RPMI8226 (cell line): ENCODE measurements around the gene LEKR1.
"Not testable (repeated sequence)": the region's sequence is repeated elsewhere in the genome, so short reads cannot be mapped to it uniquely, and the experiment has no call there.

Experiments used
- DNase-seq: peaks from one replicate; pipeline ENCODE4 v3.0.0-alpha.2; 2015

Gene LEKR1

GRCh38 chr3:156808025-156808424 is 18.1 kb upstream of the LEKR1 start:
- DNase-seq: no peak

DNA sequence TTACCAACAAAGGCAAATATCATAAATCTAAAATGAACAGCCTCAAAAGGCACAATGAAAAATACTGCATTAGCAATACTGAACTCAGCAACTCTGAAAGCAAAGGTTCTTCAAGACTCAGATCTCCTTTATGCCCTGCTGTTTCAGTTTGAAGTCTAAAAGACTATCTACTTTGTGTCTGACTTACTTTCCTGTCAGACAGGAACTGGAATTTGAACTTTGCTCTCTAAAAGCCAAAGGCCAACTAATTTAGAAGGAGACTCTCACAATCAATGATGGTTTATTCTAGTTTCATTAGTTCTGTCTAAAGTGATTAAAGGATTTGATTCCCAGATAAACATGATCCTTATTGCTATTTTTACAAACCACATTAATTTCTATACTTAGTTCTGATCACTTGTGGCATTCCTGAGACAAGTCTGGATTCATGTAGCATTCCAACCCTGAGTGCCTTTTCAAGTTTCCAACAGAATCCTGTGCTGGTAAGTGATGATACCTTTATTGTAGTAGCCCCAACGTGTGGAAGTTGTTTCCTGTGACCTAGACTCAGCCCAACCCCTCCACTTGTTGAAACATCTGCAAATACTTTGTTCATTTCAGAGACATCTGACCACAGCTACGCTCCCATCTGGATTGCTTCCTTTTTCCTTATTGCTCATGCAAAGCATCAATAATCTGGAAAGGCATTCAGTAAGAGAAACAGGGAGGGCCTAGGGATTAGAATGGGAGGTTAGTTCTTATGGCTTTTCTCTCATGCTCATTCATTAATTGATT is 14.9 kb upstream of the LEKR1 start:
- DNase-seq: no peak

DNA sequence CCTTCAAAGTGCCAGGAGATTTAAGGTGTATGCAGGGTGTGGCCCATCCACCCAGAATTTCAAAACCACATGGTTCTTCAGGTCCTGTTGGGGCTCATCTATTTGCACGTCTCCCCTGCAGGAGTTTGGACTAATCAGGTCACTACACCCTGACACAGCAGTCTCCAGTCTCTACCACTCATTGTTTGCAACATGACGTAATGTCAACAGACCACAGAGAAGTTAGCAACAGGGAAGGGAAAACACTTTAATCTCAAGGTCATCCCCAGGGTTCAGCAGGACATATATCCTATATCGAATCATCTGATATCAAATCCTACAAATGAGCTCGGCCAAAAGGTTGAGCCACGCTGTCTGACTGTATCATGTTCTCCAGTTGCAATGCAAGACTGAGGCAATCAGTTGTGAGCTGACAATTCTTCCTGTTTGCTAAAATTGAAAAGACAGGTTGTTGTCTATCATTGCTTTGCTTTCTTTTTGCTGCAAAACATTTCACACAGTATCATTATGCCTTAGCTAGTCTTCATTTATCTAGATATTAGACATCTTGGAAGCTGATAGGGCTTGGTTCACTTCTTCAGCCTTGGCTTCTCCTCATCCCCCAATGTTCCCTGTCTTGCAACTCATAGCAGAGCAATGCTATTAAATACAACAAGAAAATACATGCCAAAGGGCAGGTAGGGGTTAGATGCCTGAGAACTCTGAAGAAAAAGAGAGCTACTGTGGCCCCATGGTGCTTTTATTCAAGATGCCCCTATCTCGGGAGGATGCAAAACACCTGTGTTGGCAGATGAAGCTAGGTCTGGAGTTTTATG is 13.4 kb upstream of the LEKR1 start:
- peak; percentile 32 for DNase-seq

GRCh38 chr3:156814295-156814694 is 11.9 kb upstream of the LEKR1 start:
- no peak for DNase-seq

GRCh38 chr3:156816091-156816793 is 9.9 kb upstream of the LEKR1 start:
- DNase-seq: peak; percentile 8

GRCh38 chr3:156816794-156817645 is 9.1 kb upstream of the LEKR1 start:
- peak; percentile 99 for DNase-seq

DNA sequence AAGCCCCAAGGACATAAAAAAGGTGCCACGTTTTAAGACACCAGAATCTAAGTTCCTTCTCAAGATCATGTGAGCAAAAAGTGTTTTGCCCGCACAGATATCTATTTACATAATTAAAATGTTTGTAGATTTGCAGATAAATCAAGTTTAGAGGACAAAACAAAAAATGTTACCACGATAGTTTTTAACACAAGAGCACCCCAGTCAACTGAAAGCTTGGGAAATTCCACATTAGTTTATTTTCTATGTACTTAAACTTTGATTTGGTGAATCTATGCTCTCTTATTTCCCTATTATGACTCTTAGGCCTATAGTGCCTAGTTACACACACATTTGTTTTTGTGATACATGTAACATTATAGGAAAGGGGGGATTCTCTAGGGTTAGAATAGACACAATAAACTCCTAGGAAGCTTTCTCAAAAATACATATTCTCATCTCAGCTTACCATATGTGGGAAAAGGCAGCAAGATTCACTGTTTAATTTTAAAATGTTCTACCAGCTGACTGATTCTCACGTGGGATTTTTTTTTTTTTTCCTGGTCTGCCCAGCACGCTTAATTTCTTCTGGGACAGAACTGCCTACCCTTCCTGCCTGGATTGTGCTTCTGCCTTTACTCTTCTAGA is 8.4 kb upstream of the LEKR1 start:
- no peak for DNase-seq

- DNase-seq: peak; percentile 34
These were observed 7.9 kb upstream of the LEKR1 start for GRCh38 chr3:156818273-156818651.

- DNase-seq: no peak
These were observed 7.3 kb upstream of the LEKR1 start for GRCh38 chr3:156818890-156819289.

GRCh38 chr3:156819842-156820691 is 6.1 kb upstream of the LEKR1 start:
- no peak for DNase-seq

DNA sequence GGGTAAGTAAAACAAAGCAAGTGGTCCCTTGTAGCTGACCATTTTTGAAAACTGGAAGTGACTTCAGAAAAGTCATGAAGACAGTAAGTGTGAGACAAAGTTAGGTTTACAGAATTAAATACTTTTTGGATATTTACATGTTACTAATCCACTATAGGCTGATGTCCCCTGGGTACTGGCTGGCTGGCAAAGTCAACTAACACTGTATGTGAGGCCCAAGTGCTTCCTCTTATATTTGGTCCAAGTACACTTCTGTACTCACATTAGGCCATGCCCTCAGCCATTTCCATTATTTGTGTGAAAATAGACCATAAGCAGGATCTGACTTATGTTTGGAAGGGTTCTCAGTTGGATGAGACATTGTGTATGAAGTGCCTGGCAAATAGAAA is 5.5 kb upstream of the LEKR1 start:
- DNase-seq: no peak

DNA sequence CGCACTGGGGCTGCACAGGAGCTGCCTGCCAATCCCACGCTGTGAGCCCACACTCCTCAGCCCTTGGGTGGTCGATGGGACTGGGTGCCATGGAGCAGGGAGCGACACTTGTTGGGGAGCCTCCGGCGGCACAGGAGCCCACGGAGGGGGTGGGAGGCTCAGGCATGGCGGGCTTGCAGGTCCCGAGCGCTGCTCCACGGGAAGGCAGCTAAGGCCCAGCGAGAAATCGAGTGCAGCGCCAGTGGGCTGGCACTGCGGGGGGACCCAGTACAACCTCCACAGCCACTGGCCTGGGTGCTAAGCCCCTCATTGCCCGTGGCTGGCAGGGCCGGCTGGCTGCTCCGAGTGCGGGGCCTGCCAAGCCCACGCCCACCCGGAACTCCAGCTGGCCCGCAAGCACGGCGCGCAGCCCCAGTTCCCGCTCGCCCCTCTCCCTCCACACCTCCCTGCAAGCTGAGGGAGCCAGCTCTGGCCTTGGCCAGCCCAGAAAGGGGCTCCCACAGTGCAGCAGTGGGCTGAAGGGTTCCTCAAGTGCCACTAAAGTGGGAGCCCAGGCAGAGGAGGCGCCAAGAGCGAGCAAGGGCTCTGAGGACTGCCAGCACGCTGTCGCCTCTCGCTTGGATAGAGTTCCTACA is 3.4 kb upstream of the LEKR1 start:
- not testable (repeated sequence) for DNase-seq

DNA sequence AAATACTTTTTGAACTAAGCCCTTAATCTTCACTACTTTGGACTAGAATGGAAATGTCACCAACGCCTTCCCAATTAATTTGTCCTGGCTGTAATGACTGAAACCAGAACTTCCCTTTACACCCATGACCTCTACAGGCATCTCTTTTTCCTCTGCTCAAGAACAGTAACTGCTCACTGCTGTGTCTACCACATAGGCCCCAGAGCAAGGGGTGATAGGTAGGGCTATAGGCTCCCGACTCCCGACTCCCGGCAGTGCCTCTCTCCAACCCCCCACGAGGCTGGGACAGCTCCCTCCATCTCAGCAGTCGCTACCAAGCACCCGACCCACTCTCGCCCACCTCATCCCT is 384 bp upstream of the LEKR1 start:
- no peak for DNase-seq

DNA sequence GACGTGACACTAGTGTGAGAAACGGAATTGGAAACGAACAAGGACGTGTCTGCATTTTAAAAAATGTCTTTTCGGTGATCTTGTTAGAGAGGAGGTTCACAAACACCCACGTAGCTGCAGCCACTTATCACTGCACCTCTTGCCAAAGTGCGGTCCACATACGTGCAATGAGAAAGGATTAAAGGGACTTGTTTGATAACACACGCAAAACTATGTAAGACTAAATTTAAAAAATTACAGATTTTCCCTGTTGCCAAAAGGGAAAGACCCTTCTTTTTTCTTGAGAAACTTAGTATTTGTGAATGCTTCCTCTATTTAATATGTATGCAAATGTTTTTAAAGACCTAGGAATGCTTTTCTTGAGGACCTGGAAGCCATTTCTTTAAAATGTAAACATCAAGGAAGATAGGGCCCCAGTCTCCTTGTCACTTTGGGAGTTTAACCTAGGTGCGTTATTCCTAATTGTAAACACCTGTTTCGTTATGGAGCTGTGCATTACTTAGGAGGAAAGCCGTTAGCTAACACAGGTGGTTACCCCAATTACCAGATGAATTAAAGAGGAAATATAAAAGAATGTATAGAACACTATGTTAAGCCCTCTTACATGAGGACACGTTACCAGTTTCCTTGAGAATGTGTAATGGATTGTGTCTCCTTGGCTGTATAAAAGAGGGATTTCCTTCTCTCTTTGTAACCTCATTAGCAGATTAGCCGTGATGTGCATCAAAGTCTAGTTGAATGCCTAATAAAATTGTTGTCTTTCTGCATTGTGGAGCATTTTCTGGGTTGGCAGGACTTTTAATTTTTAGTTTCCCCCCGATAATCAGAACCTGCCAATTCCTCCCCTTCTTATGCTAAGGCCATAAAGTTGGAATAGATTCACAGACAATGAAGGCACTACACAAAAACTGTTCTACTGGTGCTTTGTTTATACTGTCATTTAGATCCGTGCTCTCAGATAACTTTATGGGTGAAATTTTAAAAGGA is 1.0 kb downstream of the LEKR1 start:
- no peak for DNase-seq

- DNase-seq: no peak
These were observed 4.9 kb downstream of the LEKR1 start for GRCh38 chr3:156831006-156831405.

- no peak for DNase-seq
These were observed 8.3 kb downstream of the LEKR1 start for GRCh38 chr3:156834435-156834834.

GRCh38 chr3:156834962-156835535 is 8.9 kb downstream of the LEKR1 start:
- DNase-seq: no peak

GRCh38 chr3:156836701-156837100 is 10.5 kb downstream of the LEKR1 start:
- DNase-seq: no peak

DNA sequence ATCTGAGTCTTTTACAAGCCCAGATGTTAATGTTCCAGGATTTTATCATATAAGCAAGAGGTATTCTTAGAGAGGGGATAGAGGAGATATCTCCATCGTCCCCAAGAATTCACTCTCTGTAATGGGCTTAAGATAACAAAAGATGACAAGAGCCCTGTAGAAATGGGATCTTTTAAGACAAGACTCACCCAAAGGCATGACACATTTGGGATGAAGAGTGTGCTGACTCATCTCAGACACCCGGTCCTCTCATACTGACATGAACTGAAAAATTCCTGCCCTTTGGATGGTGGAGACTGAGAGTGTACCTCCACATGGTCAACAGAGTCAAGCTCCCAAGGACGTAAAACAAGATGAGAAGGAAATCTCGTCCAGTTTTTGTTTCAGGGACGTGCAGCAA is 11.0 kb downstream of the LEKR1 start:
- DNase-seq: no peak
